OCI-LY1 (cell line): ENCODE measurements around the gene BLVRA.

ENCODE experiments used
- H2AFZ ChIP-seq: fragments of 200-600 bp; sonication (generic), shearing (Covaris generic); 2 replicates; pipeline ENCODE4 v1.6.0; 2014; ENCODE audit warnings: antibody characterized with exemption, mild to moderate bottlenecking, low read length
- H3F3A ChIP-seq: fragments of 200-600 bp; sonication (generic), shearing (Covaris generic); 2 replicates; pipeline ENCODE4 v1.6.0; 2014; ENCODE audit warnings: mild to moderate bottlenecking, antibody characterized with exemption, low read length, moderate library complexity; ENCODE audit not compliant: insufficient read depth
- H3K27ac ChIP-seq: fragments of 200-600 bp; sonication (generic); 2 replicates; pipeline ENCODE4 v1.5.1; 2014; ENCODE audit warnings: low read length, mixed run types, mild to moderate bottlenecking, low read depth; ENCODE audit not compliant: poor library complexity, severe bottlenecking
- H3K27me3 ChIP-seq: fragments of 200-600 bp; sonication (generic); 2 replicates; pipeline ENCODE4 v1.6.0; 2014; ENCODE audit warnings: antibody characterized with exemption, mild to moderate bottlenecking, low read length, moderate library complexity; ENCODE audit not compliant: insufficient read depth
- H3K36me3 ChIP-seq: fragments of 200-600 bp; sonication (generic); 2 replicates; pipeline ENCODE4 v1.6.1; 2014; ENCODE audit warnings: mild to moderate bottlenecking, antibody characterized with exemption, low read length, moderate library complexity, mixed read lengths; ENCODE audit not compliant: insufficient read depth
- H3K4me1 ChIP-seq: fragments of 200-600 bp; sonication (generic); 2 replicates; pipeline ENCODE4 v1.5.1; 2014; ENCODE audit warnings: mild to moderate bottlenecking, low read length, moderate library complexity; ENCODE audit not compliant: insufficient read depth, severe bottlenecking
- H3K4me2 ChIP-seq: fragments of 200-600 bp; sonication (generic), shearing (Covaris generic); 2 replicates; pipeline ENCODE4 v1.6.1; 2014; ENCODE audit warnings: low read length
- H3K4me3 ChIP-seq: fragments of 200-600 bp; sonication (generic); 2 replicates; pipeline ENCODE4 v1.5.1; 2014; ENCODE audit warnings: low read length, low read depth, mild to moderate bottlenecking, mixed read lengths; ENCODE audit not compliant: poor library complexity, severe bottlenecking
- H3K79me2 ChIP-seq: fragments of 200-600 bp; shearing (Covaris generic); 2 replicates; pipeline ENCODE4 v1.6.1; 2016; ENCODE audit warnings: mixed run types, low read length, mixed read lengths; ENCODE audit not compliant: insufficient read depth
- H3K9ac ChIP-seq: fragments of 200-600 bp; sonication (generic), shearing (Covaris generic); 2 replicates; pipeline ENCODE4 v1.6.1; 2014; ENCODE audit warnings: mild to moderate bottlenecking, low read length, mixed read lengths
- H3K9me2 ChIP-seq: fragments of 200-600 bp; sonication (generic), shearing (Covaris generic); 2 replicates; pipeline ENCODE4 v1.6.1; 2014; ENCODE audit warnings: low read depth, mild to moderate bottlenecking, low read length, mixed read lengths
- H3K9me3 ChIP-seq: fragments of 200-600 bp; shearing (Covaris generic); 2 replicates; pipeline ENCODE4 v1.6.1; 2014; ENCODE audit warnings: low read length, mixed read lengths
- H4K20me1 ChIP-seq: fragments of 200-600 bp; sonication (generic), shearing (Covaris generic); 2 replicates; pipeline ENCODE4 v1.6.0; 2016; ENCODE audit warnings: mild to moderate bottlenecking, low read length; ENCODE audit not compliant: insufficient read depth
- CTCF ChIP-seq: fragments of 200-600 bp; sonication (generic), shearing (Covaris generic); IDR thresholded peaks from 2 replicates; pipeline ENCODE4 v1.5.1; 2017; ENCODE audit warnings: mild to moderate bottlenecking, antibody characterized with exemption, low read length, moderate library complexity, mixed read lengths
- EZH2 ChIP-seq: fragments of 200-600 bp; sonication (generic), shearing (Covaris generic); IDR thresholded peaks from 2 replicates; pipeline ENCODE4 v1.8.0; 2017; ENCODE audit warnings: borderline replicate concordance, mixed run types, mild to moderate bottlenecking, antibody characterized with exemption, low read length, moderate library complexity, mixed read lengths

Gene BLVRA

GRCh38 chr7:43750016-43750887 lies 8.2 kb upstream of the BLVRA start:
- Histone ChIP-seq H3K4me1 (no peaks in the 10 kb centered on the region), H4K20me1 (no peaks in the 10 kb centered on the region), H3K9me2 (no peaks in the 10 kb centered on the region), H3K4me3 (no peak overlapping the region), H3F3A (no peaks in the 10 kb centered on the region), H3K79me2 (no peaks in the 10 kb centered on the region), H3K27me3 (peaks cover 14% of the 10 kb centered on the region; the same call in 1 of the 2 replicates), H2AFZ (no peak overlapping the region), H3K9ac (no peak overlapping the region), H3K36me3 (no peaks in the 10 kb centered on the region), H3K27ac (no peak overlapping the region), H3K9me3 (no peaks in the 10 kb centered on the region), H3K4me2 (no peak overlapping the region)
- no peak for TF ChIP-seq EZH2
- TF ChIP-seq CTCF, result no peak

DNA sequence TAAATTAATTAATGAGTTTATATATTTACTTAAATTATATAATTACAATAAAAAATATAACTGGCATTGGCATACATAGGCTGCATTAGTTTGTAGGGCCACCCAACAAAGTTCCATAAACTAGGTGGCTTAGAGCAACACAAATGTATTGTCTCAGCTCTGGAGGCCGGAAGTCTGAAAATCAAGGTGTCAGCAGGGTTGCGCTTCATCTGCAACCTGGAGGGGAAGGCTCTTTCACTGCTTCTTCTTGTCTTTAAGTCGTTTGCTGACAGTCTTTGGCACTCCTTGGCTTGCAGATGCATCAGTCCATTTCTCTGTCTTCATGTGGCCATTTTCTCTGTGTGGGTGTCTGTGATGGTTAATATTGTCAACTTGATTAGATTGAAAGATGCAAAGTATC lies 6.1 kb upstream of the BLVRA start:
- no peaks in the 10 kb centered on the region for H3F3A ChIP-seq
- no peaks in the 10 kb centered on the region for H3K9me3 ChIP-seq
- no peaks in the 10 kb centered on the region for H3K36me3 ChIP-seq
- no peaks in the 10 kb centered on the region for H4K20me1 ChIP-seq
- no peak overlapping the region for H3K4me2 ChIP-seq
- TF ChIP-seq EZH2 (no peak), CTCF (no peak)
- H3K9ac ChIP-seq, result no peak overlapping the region
- H3K4me1 ChIP-seq, result no peaks in the 10 kb centered on the region
- H3K79me2 ChIP-seq, result no peaks in the 10 kb centered on the region
- H3K4me3 ChIP-seq, result no peak overlapping the region
- H3K27me3 ChIP-seq, result peaks cover 14% of the 10 kb centered on the region; the same call in 1 of the 2 replicates
- H3K27ac ChIP-seq, result no peak overlapping the region
- no peaks in the 10 kb centered on the region for H3K9me2 ChIP-seq
- H2AFZ ChIP-seq, result no peak overlapping the region

DNA sequence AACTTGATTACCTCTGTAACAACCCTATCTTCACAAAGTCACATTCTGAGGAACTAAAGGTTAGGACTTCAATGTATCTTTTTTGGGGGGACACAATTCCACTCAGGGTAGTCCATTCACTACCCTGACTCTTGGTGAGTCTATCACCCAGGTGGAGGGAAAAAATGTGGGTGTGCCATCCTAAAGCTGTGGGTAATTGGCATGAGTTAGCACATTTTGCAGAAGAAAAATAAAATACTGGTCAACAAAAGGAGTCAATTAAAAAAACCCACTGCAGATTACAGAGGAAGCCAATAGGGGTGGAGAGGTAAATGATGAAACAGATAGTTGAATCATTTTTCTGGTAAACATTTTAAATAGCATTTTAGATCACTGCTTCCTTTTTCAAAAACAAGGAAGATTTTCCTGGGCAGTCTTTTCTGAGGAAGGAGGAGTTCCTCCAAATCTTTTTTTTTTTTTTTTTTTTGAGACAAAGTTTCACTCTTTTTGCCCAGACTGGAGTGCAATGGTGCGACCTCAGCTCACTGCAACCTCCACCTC lies 5.1 kb upstream of the BLVRA start:
- Histone ChIP-seq H3K4me3 (no peak overlapping the region), H3K9me2 (no peaks in the 10 kb centered on the region), H3K4me2 (no peak overlapping the region), H3K4me1 (no peaks in the 10 kb centered on the region), H3K79me2 (no peaks in the 10 kb centered on the region), H4K20me1 (no peaks in the 10 kb centered on the region), H3K36me3 (no peaks in the 10 kb centered on the region), H3K27me3 (peaks cover 17% of the 10 kb centered on the region; the same call in 1 of the 2 replicates), H3K9me3 (no peaks in the 10 kb centered on the region), H3F3A (no peaks in the 10 kb centered on the region), H3K27ac (no peak overlapping the region), H3K9ac (no peak overlapping the region), H2AFZ (no peak overlapping the region)
- TF ChIP-seq CTCF (no peak), EZH2 (no peak)
